PC-3 (cell line): ENCODE measurements around the gene KDM6B. TPM values are rescaled to one million over a fixed set of nuclear protein-coding genes. Genes with fewer than 3 reads are reported as not detected.

Source experiments
- ATAC-seq: fragments of 200-7000 bp; cut with Tn5 transposase; 2 replicates; pipeline ENCODE4 v1.9.1; 2020; ENCODE audit warnings: mild to moderate bottlenecking, moderate library complexity
- BruUV-seq: library from RNA; stranded (reverse); fragments of 400-500 nt; replicated peaks from 2 replicates; lab custom pipeline; 2021; lab: Mats Ljungman, UMichigan
- CTCF ChIA-PET: fragments of 300-600 bp; sonication (Branson Sonifier 250); formaldehyde crosslinking; loops from one replicate; lab custom pipeline; 2022; ENCODE audit warnings: antibody characterized with exemption; lab: Charles Lee
- POLR2A ChIA-PET: fragments of 300-600 bp; sonication (Branson Sonifier 250); formaldehyde crosslinking; loops from one replicate; lab custom pipeline; 2022; ENCODE audit warnings: antibody characterized with exemption; ENCODE audit not compliant: unreplicated experiment; lab: Charles Lee
- DNase-seq: peaks from one replicate; pipeline ENCODE4 v3.0.0-alpha.2; 2015
- H2AFZ ChIP-seq: fragments of 300-600 bp; sonication (generic); 2 replicates; pipeline ENCODE4 v1.6.0; 2016; ENCODE audit warnings: antibody characterized with exemption, low read length
- H3F3A ChIP-seq: fragments of 300-600 bp; sonication (generic); one replicate; pipeline ENCODE4 v1.6.0; 2017; ENCODE audit warnings: antibody characterized with exemption, low read length, control low read depth, mild to moderate bottlenecking; ENCODE audit not compliant: unreplicated experiment
- H3K27ac ChIP-seq: fragments of 300-600 bp; sonication (generic); 2 replicates; pipeline ENCODE4 v1.5.1; 2016; ENCODE audit warnings: mild to moderate bottlenecking, low read length
- H3K27me3 ChIP-seq: fragments of 300-600 bp; sonication (generic); 2 replicates; pipeline ENCODE4 v1.6.1; 2016; ENCODE audit warnings: low read length, mixed read lengths
- H3K36me3 ChIP-seq: fragments of 300-600 bp; sonication (generic); 2 replicates; pipeline ENCODE4 v1.6.1; 2016; ENCODE audit warnings: low read depth, mixed run types, low read length, mixed read lengths
- H3K4me1 ChIP-seq: fragments of 300-600 bp; sonication (generic); 2 replicates; pipeline ENCODE4 v1.5.1; 2016; ENCODE audit warnings: low read length; ENCODE audit not compliant: insufficient read depth
- H3K4me2 ChIP-seq: fragments of 300-600 bp; sonication (generic); 2 replicates; pipeline ENCODE4 v1.6.0; 2016; ENCODE audit warnings: low read length
- H3K4me3 ChIP-seq: fragments of 300-600 bp; sonication (generic); 2 replicates; pipeline ENCODE4 v1.5.1; 2016; ENCODE audit warnings: mild to moderate bottlenecking, low read length, mixed read lengths
- H3K79me2 ChIP-seq: fragments of 300-600 bp; sonication (generic); 2 replicates; pipeline ENCODE4 v1.6.1; 2017; ENCODE audit warnings: low read length, mixed read lengths
- H3K9ac ChIP-seq: fragments of 300-600 bp; sonication (generic); 2 replicates; pipeline ENCODE4 v1.6.0; 2016; ENCODE audit warnings: mild to moderate bottlenecking, low read length
- H3K9me2 ChIP-seq: fragments of 300-600 bp; sonication (generic); replicated peaks from 2 replicates; pipeline ENCODE4 v1.6.1; 2016; ENCODE audit warnings: mixed run types, low read length, mixed read lengths
- H3K9me3 ChIP-seq: fragments of 300-600 bp; sonication (generic); 2 replicates; pipeline ENCODE4 v1.6.1; 2016; ENCODE audit warnings: low read length, mixed read lengths
- H4K20me1 ChIP-seq: fragments of 300-600 bp; sonication (generic); 2 replicates; pipeline ENCODE4 v1.6.1; 2016; ENCODE audit warnings: low read length, mixed read lengths
- EZH2 ChIP-seq: fragments of 300-600 bp; sonication (generic); IDR thresholded peaks from one replicate; pipeline ENCODE4 v1.6.1; 2017; ENCODE audit warnings: antibody characterized with exemption, mild to moderate bottlenecking, low read length; ENCODE audit not compliant: unreplicated experiment
- EZH2phosphoT487 ChIP-seq: fragments of 300-600 bp; sonication (generic); IDR thresholded peaks from 2 replicates; pipeline ENCODE4 v1.6.1; 2018; ENCODE audit warnings: mild to moderate bottlenecking, antibody characterized with exemption, low read length, borderline replicate concordance
- intact Hi-C: fragments of 100-400 bp; cut with micrococcal nuclease; formaldehyde crosslinking; loops from 2 replicates; pipeline ENCODE4 v1.9.0; 2023
- total RNA-seq: library from RNA; depleted of rRNA; stranded (reverse); fragments of >200 nt; gene quantifications from 2 replicates; pipeline ENCODE4 v1.2.3, GENCODE V29; 2014
- TF ChIP-seq, protein P1 (sequence below): fragments of 300-600 bp; sonication (generic); conservative IDR thresholded peaks from 2 replicates; pipeline ENCODE4 v1.5.1; 2017; ENCODE audit warnings: antibody characterized with exemption, low read depth, mild to moderate bottlenecking, low read length

The KDM6B gene
- total RNA-seq, 1 experiment from 2014 or later: 3.2 TPM

DNA sequence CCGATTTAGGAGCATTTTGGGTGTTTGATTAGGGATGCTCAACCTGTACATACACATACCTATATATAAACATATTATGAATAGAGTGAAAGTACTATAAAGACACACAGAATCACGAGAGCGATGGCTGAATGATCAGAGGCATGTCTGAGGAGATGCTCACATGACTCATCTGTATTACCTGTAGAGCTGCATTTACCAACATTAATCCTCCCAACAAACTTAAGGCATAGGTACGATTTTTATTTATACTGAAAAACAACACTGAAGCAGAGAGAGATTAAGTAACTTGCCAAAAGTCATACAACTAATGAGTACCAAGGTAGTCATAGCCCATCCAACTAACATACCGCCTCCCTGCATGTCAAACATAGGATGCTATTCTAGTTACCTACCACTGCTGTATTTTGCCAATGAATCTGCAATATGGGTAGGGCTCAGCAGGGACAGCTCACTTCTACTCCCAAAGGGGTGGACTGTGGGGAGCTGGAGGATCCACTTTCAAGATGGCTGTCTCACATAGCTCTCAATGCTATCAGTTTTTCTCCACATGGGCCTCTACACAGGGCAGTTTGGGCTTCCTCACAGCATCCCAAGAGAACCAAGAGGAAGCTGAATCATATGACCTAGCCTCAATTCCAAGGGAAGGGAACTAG is 31.1 kb downstream of the KDM6B start:
- no peaks in the 10 kb centered on the region for H3K9me2 ChIP-seq
- DNase-seq (no peak), ATAC-seq (no peak)
- no peaks in the 10 kb centered on the region for H3F3A ChIP-seq
- CTCF ChIA-PET: no interaction called here
- H3K79me2 ChIP-seq: peaks cover 9% of the 10 kb centered on the region
- H3K4me1 ChIP-seq: peaks cover 4% of the 10 kb centered on the region; the same call in 1 of the 2 replicates
- H3K9me3 ChIP-seq: no peaks in the 10 kb centered on the region
- no peak overlapping the region for H2AFZ ChIP-seq
- no TSS peak for BruUV-seq
- H3K4me3 ChIP-seq: no peak overlapping the region
- POLR2A ChIA-PET: no interaction called here
- no peak overlapping the region for H3K27ac ChIP-seq
- H3K27me3 ChIP-seq: no peaks in the 10 kb centered on the region
- H3K36me3 ChIP-seq: peaks cover 4% of the 10 kb centered on the region; the same call in 1 of the 2 replicates
- TF ChIP-seq, protein P1, sequence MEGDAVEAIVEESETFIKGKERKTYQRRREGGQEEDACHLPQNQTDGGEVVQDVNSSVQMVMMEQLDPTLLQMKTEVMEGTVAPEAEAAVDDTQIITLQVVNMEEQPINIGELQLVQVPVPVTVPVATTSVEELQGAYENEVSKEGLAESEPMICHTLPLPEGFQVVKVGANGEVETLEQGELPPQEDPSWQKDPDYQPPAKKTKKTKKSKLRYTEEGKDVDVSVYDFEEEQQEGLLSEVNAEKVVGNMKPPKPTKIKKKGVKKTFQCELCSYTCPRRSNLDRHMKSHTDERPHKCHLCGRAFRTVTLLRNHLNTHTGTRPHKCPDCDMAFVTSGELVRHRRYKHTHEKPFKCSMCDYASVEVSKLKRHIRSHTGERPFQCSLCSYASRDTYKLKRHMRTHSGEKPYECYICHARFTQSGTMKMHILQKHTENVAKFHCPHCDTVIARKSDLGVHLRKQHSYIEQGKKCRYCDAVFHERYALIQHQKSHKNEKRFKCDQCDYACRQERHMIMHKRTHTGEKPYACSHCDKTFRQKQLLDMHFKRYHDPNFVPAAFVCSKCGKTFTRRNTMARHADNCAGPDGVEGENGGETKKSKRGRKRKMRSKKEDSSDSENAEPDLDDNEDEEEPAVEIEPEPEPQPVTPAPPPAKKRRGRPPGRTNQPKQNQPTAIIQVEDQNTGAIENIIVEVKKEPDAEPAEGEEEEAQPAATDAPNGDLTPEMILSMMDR: no peak
- TF ChIP-seq EZH2phosphoT487: no peak
- no peak for TF ChIP-seq EZH2
- no peaks in the 10 kb centered on the region for H4K20me1 ChIP-seq
- no peak overlapping the region for H3K4me2 ChIP-seq
- intact Hi-C loops: no loop called here
- H3K9ac ChIP-seq: no peak overlapping the region

DNA sequence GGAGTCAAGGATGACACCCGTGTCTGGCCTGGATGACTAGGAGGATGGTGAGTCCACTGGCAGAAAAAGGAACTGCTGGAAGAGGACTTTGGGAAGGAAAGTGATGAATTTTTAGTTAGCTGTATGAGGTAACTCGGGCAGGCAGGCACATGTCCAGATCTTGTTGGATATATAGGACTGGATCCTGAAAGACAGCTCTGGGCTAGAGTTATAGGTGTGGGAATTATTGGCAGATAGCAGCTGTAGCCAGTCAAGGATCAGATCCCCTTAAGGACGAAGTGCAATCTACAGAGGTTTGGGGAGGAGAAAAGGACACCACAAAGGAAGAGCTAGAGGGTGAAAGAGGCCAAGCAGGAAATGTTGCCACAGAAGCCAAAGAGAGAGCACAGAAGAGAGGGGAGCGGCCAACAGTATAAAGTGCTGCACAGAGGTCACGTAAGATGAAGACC is 33.9 kb downstream of the KDM6B start:
- no peak for TF ChIP-seq EZH2
- TF ChIP-seq EZH2phosphoT487: no peak
- TF ChIP-seq, protein P1: no peak
- Histone ChIP-seq H3K4me3 (no peak overlapping the region), H3K27ac (no peak overlapping the region), H3K9me3 (no peaks in the 10 kb centered on the region), H3K4me1 (peaks cover 1% of the 10 kb centered on the region; the same call in 1 of the 2 replicates), H3F3A (no peaks in the 10 kb centered on the region), H3K36me3 (0 out of 2 replicates have a peak, but pooled peaks cover 4% of the 10 kb centered on the region), H2AFZ (no peak overlapping the region), H3K9me2 (no peaks in the 10 kb centered on the region), H3K9ac (no peak overlapping the region), H4K20me1 (no peaks in the 10 kb centered on the region), H3K27me3 (no peaks in the 10 kb centered on the region), H3K4me2 (no peak overlapping the region), H3K79me2 (no peaks in the 10 kb centered on the region)
- ChIA-PET POLR2A (no interaction called here), CTCF (no interaction called here)
- DNase-seq (no peak), ATAC-seq (no peak)
- intact Hi-C loops: no loop called here
- no TSS peak for BruUV-seq

DNA sequence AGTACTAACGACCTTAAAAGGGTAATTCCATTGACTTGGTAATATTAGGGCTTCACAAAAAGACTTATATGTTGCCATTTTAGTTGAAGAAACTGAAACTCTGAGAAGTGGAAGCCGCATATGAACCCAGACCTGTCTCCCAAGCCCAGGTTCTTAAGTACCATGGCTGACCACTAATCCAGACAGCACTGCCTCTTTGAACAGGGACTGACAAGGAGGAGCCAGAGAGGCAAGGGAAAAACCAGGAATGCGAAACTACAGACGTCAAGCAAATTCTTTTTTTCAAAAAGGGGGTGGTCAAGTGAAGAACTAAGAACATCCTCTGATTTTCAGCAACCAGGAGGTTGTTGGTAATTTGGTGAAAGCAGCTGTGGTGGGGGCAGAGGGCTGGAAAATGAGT is 39.0 kb downstream of the KDM6B start:
- no peak overlapping the region for H3K9ac ChIP-seq
- no peaks in the 10 kb centered on the region for H3K4me1 ChIP-seq
- H3K27me3 ChIP-seq: no peaks in the 10 kb centered on the region
- TF ChIP-seq, protein P1: no peak
- no peak for TF ChIP-seq EZH2phosphoT487
- ATAC-seq (no peak), DNase-seq (no peak)
- ChIA-PET POLR2A (no interaction called here), CTCF (no interaction called here)
- no TSS peak for BruUV-seq
- H3K36me3 ChIP-seq: no peaks in the 10 kb centered on the region
- no peak overlapping the region for H3K4me3 ChIP-seq
- H3F3A ChIP-seq: no peaks in the 10 kb centered on the region
- no peaks in the 10 kb centered on the region for H4K20me1 ChIP-seq
- no peak overlapping the region for H3K27ac ChIP-seq
- no peaks in the 10 kb centered on the region for H3K9me3 ChIP-seq
- no peak overlapping the region for H3K4me2 ChIP-seq
- intact Hi-C loops: no loop called here
- H3K79me2 ChIP-seq: no peaks in the 10 kb centered on the region
- no peaks in the 10 kb centered on the region for H3K9me2 ChIP-seq
- no peak overlapping the region for H2AFZ ChIP-seq
